ENCODE results near the gene GDI2.

GRCh38 chr10:5812283-5813090 is 747 bp downstream of the GDI2 start:
- TF ChIP-seq EZH2 (IDR thresholded peaks at IDR 0.05; ENCODE audit: borderline replicate concordance, low read length): no peak
- TF ChIP-seq CTCF (conservative IDR thresholded peaks at IDR 0.05 in 1 of 2, IDR thresholded peaks at IDR 0.05 in 1 of 2; ENCODE audit: extremely low read depth in 1 of 2, insufficient read depth in 1 of 2, low read depth in 1 of 2, low read length in 2 of 2): no peak

All from mammary epithelial cell (primary cell).